NCI-H2227 (cell line): Measurements from ENCODE around the gene CD48.
A peak's percentile ranks its signal among the peaks of the same experiment; 100 is the strongest.

ENCODE experiments used
- DNase-seq: peaks from one replicate; lab custom pipeline; 2025; ENCODE audit not compliant: unreplicated experiment; lab: John Stamatoyannopoulos, UW

CD48 gene

DNA sequence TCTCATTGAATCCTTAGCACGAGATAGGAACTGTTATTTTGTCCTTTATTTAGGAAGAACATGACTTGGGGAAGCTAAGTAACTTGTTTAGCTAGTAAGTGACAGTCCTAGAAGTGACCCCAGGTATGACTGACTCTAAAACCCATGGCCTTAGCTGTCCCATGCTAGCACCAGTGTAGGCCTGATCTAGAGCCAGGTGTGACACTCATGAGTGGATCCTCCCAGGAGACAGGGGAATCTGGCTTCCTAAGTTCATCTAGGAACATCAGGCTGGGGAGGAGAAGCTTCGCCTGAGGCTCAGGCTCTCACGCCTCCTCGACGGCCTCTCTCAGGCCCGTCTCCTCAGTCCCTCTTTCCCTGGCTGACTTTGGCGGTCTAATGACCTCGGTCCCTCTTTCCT, 31.2 kb downstream of the CD48 start:
- DNase-seq: no peak

DNA sequence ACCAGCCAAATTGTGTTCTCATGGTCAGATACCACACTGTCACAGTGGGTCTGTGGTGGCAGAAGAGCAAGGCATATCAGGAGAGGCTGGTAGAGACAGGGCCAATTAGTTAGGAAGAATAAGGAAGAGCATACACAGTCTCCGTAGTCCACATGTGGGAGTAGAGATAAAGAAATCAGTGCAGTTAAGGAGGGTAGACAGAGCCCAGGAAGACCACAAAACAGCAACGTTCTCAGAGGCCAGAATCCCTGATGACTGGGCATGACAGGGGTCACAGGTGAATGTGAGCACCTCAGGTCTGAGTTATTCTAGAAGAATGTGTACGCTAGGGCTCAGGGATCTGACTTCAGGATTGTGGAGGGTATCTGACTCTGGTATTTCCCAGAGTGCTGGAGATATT, 31.7 kb downstream of the CD48 start:
- DNase-seq: no peak

DNA sequence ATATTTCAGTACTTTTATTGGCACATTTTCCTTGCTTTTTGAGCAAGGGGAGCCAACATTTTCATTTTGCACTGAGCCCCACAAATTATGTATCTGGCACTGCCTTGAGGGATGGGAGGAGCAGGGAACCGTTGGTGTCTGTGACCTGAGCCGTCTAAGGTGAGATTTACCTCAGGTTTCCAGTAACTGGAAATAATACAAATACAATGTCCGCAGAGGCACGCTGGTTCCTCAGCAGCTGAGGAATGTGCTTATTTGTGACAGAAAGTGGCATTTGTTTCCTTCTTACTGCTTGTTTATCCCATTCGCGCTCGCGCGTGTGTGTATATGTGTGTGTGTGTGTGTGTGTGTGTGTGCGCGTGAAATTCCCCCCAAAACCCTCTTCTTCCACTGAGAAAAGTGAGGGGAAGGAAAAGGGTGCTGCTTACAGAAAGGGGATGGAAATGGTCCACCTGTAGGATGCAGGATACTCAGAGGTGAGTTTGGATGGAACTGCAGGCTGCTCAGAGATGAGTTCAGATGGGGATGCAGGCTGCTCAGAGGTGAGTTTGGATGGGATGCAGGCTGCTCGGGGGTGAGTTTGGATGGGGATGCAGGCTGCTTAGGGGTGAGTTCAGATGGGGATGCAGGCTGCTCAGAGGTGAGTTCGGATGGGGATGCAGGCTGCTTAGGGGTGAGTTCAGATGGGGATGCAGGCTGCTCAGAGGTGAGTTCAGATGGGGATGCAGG, 34.6 kb downstream of the CD48 start:
- no peak for DNase-seq

DNA sequence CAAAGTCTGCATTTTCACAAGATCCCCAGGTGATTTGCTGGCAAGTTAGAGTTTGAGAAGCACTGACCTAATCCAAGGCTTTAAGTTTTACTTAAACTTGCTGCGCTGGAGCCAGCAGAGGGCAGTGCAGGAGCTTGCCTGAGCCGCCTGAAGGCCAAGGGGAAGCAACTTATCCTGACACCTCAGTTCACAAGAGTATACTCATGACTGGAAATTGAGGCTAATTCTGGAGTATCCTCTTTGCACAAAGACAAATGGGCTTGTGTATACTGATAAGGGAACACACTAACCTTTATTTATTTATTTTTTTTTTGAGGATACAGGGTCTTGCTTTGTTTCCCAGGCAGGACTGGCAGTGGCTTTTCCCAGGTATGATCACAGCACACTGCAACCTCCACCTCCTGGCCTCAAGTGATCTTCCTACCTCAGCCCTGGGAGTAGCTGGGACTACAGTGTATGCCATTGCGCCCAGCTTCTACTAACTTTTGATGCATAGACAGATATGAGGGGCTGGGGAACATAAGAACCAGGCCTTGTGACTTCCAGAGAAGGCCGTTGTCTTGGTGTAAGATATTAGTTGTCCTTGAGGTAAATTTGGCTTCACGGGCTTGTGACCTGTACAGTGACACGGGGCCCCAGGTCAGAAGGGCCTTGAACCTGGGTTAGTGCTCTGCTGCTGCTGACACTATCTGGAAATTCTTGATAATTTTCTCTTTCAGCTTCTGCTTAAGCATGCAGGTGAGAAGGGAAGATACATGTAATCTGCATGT, 35.8 kb downstream of the CD48 start:
- DNase-seq: peak; percentile 64

DNA sequence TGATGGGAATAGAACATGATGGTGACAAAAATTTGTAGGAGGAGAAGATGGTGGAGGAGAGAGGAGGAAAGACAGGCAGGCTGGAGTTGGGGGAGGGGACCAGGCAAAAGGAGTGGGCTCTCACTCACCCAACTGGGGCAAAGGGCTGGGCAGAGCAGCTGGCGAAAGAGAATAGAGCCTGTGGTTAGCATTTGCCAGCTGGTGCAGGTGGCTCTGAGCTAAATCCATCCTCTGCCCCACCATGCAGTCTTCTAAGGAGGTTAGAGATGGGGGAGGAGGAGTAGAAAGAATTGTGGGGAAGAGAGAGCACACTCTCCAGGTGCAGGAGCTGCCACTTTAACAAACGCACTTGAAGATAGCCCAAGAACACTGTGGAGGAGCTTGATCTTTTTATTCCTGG, 37.2 kb downstream of the CD48 start:
- DNase-seq: no peak

DNA sequence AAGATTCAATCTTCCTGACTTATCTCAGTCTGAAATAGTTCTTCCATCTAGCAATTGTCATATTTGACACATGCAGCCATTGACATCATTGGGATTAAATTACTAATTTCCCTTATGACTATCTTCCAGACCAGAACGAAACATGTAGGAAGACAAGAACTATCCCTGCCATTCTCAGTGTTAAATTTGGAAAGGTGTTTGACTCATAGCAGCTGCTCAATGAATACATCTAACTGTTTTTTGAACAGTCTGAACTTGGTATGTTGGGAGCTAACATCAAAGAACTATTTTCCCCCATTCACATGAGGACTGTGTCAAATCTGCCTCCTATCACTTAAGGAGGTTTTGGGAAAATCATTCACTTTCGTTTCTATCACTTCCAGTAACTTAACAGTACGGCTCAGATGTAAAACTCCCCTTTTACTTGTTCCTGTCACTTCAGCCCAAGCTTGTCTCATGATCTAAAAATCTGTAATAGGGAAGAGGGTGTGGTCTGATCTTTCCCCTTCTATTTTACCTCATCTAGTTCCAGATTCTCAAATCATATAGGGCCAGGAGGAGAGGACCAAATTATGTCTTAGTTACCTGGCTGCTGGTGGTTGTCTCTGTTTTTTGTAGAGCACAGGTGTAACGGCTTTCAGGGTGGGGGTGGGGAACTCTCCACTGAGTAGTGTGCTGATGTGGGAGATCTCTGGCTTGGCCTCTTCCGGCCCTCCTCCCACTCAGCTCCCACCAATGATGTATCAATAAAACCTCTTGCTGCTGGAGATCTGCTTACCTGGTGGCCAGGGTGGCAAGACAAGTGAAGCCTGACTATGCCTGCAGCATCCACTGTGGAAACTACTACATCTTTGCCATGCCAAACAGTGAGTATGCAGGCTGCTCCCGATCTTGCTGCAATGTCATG, 38.6 kb downstream of the CD48 start:
- DNase-seq: no peak

GRCh38 chr1:160671603-160672517, 39.8 kb downstream of the CD48 start:
- DNase-seq: no peak

DNA sequence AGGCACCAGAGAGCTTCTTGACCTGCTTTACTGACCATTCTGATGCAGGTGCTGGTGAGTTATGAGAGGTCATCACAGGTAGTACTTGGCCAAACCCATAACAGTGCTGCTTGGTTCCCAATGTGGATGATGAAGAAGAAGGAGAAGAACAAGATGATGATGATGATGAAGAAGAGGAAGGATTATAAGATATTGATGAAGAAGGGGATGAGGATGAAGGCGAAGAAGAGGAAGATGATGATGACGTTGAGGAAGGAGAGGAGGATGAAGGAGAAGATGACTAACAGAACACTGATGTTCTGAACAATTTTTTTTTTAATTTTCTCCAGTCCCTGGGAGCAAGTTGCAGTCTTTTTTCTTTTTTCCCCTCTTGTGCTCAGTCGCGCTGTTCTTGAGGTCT, 40.9 kb downstream of the CD48 start:
- DNase-seq: no peak

- no peak for DNase-seq
Measured at GRCh38 chr1:160669802-160670201, 41.8 kb downstream of the CD48 start.

GRCh38 chr1:160669276-160669675, 42.3 kb downstream of the CD48 start:
- DNase-seq: no peak

DNA sequence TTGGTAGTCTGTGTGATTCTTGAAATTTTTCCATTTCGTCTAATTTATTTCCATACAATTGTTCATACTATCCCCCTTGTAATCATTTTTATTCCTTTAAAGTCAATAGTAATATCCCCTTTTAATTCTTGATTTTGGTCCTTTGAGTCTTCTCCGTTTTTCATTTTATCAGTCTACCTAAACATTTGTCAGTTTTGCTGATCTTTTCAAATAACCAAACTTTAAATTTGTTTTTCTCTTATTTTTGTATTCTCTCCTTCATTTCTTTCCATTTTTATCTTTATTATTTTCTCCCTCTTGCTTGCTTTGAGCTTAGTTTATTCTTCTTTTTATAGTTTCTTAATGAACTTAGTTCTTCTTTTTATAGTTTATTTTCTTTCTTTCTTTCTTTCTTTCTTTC, 43.7 kb downstream of the CD48 start:
- DNase-seq: no peak

DNA sequence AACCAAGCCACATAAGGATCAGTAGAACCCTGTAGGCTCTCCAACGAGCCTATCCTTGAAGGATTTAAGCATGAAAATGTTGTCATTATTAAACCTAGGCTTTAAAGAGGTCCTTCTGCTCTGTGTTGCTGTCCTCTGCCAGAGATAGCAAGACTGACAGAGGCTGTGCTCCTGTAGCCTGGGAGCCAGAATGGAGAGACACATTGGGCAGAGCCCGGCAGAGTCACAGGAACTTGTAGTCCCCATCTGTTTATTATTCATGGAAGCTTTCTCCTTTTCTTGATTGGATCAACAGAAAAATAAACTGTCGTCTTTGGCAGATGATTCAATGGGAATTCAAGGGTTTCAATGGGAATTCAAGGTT, 45.6 kb downstream of the CD48 start:
- DNase-seq: no peak

- DNase-seq: no peak
Measured at GRCh38 chr1:160665330-160666078, 46.1 kb downstream of the CD48 start.

DNA sequence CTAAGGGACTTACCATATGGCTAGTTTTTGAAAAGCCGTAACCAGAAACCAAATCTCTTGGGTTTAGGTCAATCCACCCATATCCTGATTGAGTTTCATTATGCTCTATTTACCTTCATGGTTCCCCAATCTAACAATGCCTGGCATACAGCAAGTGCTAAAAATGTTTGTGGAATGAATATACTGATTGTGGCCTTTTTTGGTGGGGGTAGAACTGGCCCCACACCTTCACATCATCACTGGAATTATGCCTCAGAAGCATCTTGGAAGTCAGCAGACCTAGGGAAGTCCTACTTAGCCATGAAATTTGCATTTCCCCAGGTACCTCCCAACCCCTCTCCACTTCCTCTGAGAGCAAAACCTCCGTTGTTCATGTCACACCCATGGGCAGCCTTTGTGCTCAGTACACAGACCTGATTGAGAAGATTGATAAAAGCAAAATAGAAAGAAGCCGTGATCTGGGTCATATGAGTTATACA, 47.0 kb downstream of the CD48 start:
- DNase-seq: no peak

- DNase-seq: no peak
Measured at GRCh38 chr1:160662910-160663309, 48.7 kb downstream of the CD48 start.

- DNase-seq: no peak
Measured at GRCh38 chr1:160659566-160659965, 52.1 kb downstream of the CD48 start.

DNA sequence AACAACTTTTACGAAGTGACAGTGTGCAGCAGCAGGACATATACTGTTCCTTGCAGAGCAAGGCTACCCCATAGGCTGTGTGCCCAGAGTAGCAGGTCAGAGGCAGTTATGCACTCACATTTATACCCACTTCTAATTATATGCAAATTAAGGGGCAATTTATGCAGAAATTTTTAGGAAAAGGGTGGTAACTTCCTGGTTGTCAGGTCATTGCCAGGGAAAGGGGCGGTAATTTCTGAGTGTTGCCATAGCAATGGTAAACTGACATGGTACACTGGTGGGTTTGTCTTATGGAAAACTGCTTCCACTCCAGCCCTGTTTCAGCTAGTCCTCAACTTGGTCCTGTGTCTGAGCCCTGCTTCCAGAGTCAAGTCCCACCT, 52.8 kb downstream of the CD48 start:
- DNase-seq: no peak

DNA sequence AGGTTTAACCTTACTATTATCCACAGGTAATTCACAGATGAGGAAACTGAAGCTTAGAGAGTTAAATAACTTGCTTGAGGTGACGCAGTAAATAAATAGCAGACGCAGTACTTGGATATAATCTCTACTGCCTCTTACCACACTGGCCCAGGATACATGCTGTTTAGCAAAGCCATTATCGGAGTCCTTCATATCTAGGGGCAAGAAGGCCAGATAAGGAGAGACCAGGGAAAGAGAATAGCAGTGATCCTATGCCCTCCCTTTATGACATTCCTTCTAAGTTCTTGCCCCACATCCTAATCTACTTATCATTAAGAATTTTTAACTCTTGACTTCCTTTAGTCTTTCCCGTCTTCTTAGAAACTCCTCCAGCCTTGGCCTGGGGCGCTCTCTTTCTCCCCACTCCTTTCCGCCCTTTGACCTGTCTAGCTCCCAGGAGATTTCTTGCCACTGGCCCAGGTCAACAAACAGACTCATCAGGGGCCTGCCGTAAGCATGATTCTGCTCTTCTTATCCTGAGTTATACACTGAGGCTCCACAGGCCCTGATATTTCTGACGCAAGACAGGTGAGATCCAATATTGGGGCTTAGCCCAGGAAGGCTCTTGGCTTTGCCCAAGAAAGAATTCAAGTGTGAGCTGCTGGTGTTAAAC, 53.3 kb downstream of the CD48 start:
- DNase-seq: no peak

DNA sequence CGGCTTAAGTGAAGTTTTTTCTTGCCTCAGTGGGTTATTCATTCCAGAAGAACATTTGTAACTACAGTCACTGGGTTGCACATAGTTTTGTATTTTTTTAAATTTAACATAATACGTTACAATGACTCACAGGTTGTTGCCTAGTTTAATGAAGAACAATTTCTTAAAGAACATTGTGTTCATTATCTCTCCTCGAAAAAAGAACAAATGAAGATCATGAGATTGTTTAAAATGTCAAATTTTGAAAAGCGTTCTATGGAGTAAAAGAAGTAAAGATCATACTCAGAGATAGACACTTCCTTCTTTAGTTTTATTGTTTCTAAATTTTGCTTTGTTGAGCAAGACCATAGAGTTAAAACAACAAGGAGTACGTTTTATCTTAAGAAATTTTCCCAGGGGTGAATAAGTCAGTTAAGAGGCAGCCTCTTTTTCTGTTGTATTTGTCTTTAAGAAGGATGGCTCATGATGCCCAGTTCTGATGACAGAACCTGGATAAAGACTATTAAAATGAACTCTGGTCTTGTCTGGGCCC, 54.3 kb downstream of the CD48 start:
- DNase-seq: no peak
